ENCODE results near the gene ZNF408. TPM values are rescaled to one million over a fixed set of nuclear protein-coding genes. Genes with fewer than 3 reads are reported as not detected.
A peak's percentile ranks its signal among the peaks of the same experiment; 100 is the strongest.

The ZNF408 gene
- total and polyA plus RNA-seq, 12 donors = 2.2 to 13.8 (median 9.2) TPM

DNA sequence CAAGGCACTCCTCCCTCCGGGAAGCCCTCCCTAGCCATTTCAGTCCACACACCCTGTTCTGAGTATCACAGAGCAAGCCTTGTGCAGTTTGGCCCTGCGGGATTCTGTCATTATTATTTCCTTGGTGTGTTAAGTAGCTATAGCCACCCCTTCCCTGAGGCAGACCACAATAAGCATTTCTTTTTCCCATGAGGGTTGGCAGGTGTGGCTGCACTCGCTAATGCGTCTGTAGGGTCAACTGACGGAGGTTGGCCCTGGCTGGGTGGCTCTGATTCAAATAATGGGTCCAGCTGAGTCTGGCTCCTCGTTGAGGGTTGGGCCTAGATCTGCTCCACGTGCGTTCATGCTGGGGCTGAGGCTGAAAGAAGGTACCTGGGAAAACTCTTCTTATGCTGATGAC lies 23.3 kb downstream of the ZNF408 start:
- no peaks in the 10 kb centered on the region for H3K4me1 ChIP-seq (replicated peaks in 1 of 2)
- H3K27me3 ChIP-seq = no peaks in the 10 kb centered on the region
- no peak overlapping the region for H3K4me3 ChIP-seq
- DNase-seq = no peak
- intact Hi-C loops (cut with DNase I) = no loop called here
- TF ChIP-seq POLR2A (IDR thresholded peaks at IDR 0.05) = no peak
- TF ChIP-seq, protein P1, sequence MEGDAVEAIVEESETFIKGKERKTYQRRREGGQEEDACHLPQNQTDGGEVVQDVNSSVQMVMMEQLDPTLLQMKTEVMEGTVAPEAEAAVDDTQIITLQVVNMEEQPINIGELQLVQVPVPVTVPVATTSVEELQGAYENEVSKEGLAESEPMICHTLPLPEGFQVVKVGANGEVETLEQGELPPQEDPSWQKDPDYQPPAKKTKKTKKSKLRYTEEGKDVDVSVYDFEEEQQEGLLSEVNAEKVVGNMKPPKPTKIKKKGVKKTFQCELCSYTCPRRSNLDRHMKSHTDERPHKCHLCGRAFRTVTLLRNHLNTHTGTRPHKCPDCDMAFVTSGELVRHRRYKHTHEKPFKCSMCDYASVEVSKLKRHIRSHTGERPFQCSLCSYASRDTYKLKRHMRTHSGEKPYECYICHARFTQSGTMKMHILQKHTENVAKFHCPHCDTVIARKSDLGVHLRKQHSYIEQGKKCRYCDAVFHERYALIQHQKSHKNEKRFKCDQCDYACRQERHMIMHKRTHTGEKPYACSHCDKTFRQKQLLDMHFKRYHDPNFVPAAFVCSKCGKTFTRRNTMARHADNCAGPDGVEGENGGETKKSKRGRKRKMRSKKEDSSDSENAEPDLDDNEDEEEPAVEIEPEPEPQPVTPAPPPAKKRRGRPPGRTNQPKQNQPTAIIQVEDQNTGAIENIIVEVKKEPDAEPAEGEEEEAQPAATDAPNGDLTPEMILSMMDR (IDR thresholded peaks at IDR 0.05) = no peak
- no peaks in the 10 kb centered on the region for H3K9me3 ChIP-seq (replicated peaks in 1 of 3)
- H3K36me3 ChIP-seq (replicated peaks in 1 of 2) = no peaks in the 10 kb centered on the region
- H3K27ac ChIP-seq = no peak overlapping the region
- 74 to 81% (median 76%) methylated on average over 7 to 8 of the region's 8 CpGs for WGBS, 4 donors

DNA sequence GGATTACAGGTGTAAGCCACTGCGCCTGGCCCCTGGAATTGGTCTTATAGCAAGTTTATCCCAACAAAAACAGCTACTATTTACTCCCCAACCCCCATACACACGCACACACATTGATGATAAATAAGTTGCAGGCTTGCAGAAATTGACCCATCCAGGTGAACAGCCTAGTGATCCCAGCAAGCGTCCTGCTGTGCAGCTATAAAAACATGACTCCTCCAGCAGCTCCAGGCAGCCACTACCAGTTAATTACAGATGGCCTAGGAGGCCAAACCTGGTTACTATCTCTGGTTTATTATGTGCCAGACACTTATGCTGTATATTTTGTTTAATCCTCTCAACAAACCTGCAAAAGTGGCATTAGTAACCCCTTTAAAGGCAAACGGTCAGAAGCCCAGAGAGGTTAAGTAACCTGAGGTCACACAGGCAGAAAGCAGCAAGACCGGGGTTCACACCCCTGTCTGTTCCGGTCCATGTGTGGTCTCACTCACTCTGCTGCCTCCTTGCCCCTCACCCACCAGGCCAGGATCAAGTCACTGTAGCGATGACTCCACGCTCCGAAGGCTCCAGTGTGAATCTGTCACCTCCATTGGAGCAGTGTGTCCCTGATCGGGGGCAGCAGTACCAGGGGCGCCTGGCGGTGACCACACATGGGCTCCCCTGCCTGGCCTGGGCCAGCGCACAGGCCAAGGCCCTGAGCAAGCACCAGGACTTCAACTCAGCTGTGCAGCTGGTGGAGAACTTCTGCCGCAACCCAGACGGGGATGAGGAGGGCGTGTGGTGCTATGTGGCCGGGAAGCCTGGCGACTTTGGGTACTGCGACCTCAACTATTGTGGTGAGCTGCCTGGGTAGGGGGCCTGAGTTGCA lies 24.7 kb downstream of the ZNF408 start:
- intact Hi-C loops (cut with DNase I) = no loop called here
- H3K4me1 ChIP-seq (replicated peaks in 1 of 2) = no peaks in the 10 kb centered on the region
- no peaks in the 10 kb centered on the region for H3K36me3 ChIP-seq (replicated peaks in 1 of 2)
- no peak overlapping the region for H3K27ac ChIP-seq
- no peaks in the 10 kb centered on the region for H3K9me3 ChIP-seq (replicated peaks in 1 of 3)
- no peak for TF ChIP-seq POLR2A (IDR thresholded peaks at IDR 0.05)
- TF ChIP-seq, protein P1 (IDR thresholded peaks at IDR 0.05) = no peak
- WGBS, 4 donors = 86 to 94% (median 88%) methylated on average over 15 to 19 of the region's 19 CpGs
- DNase-seq = no peak
- no peaks in the 10 kb centered on the region for H3K27me3 ChIP-seq
- no peak overlapping the region for H3K4me3 ChIP-seq

DNA sequence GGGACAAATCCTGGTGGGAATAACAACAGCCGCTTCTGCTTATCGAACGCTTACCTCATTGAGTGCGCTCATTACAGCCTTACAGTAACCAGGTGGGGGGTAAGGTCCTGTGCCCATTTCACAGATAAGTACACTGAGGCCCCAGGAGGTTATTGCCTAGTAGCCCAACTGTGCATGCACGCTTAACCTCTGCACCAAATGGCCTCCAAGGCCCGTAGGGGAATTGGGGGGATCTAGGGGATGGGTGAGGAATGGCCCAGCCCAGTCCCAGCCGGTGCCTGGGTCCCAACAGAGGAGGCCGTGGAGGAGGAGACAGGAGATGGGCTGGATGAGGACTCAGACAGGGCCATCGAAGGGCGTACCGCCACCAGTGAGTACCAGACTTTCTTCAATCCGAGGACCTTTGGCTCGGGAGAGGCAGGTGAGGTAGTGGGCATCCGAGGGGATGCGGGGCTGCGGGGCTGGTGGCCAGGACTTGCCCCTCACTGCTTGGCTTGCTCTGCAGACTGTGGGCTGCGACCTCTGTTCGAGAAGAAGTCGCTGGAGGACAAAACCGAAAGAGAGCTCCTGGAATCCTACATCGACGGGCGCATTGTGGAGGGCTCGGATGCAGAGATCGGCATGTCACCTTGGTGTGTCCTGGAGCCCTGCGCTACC lies 25.5 kb downstream of the ZNF408 start:
- Histone ChIP-seq H3K27me3 (no peaks in the 10 kb centered on the region), H3K4me3 (no peak overlapping the region), H3K4me1 (replicated peaks in 1 of 2) (no peaks in the 10 kb centered on the region), H3K36me3 (replicated peaks in 1 of 2) (no peaks in the 10 kb centered on the region), H3K27ac (no peak overlapping the region), H3K9me3 (replicated peaks in 1 of 3) (no peaks in the 10 kb centered on the region)
- no peak for TF ChIP-seq POLR2A (IDR thresholded peaks at IDR 0.05)
- TF ChIP-seq, protein P1 (IDR thresholded peaks at IDR 0.05) = no peak
- intact Hi-C loops (cut with DNase I) = no loop called here
- 85 to 94% (median 90%) methylated on average over 16 to 26 of the region's 26 CpGs for WGBS, 4 donors
- no peak for DNase-seq

DNA sequence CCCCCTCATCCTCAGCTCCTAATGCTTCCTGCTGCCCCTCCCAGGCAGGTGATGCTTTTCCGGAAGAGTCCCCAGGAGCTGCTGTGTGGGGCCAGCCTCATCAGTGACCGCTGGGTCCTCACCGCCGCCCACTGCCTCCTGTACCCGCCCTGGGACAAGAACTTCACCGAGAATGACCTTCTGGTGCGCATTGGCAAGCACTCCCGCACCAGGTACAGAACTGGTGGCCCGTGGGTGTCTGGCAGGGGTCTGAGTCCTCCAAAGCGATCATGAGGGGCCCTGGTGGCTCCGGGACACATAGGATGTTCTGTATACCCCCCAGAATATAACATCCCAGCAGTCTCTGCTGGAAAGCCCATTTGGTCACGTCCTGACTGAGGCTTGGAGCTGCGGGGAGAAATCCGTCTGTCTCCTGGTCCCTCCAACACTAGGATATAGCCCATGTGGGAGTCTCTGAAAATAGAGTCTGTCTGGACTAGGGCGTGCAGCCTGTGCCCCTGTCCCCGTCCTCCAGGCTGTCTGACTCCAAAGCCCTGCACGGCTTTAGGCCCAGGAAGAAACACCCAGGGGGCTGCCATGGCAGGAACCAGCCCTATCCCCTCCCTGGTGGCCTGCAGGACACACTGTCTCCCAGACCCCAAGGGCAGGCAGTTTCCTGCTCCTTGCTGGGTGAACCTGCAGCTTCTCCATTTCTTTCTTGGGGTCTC lies 27.3 kb downstream of the ZNF408 start:
- Histone ChIP-seq H3K9me3 (replicated peaks in 1 of 3) (no peaks in the 10 kb centered on the region), H3K4me1 (replicated peaks in 1 of 2) (no peaks in the 10 kb centered on the region), H3K36me3 (replicated peaks in 1 of 2) (no peaks in the 10 kb centered on the region), H3K27me3 (no peaks in the 10 kb centered on the region), H3K4me3 (no peak overlapping the region), H3K27ac (no peak overlapping the region)
- intact Hi-C loops (cut with DNase I) = no loop called here
- no peak for TF ChIP-seq POLR2A (IDR thresholded peaks at IDR 0.05)
- DNase-seq = peak in 1 of 7 donors; percentile 5
- WGBS, 4 donors = 70 to 94% (median 91%) methylated on average over 9 to 17 of the region's 17 CpGs
